Astrocyte (in vitro differentiated cells and primary cell): ENCODE results near the gene PRKAR1A. TPM values are rescaled to one million over a fixed set of nuclear protein-coding genes. Genes with fewer than 3 reads are reported as not detected.

Source experiments
- DNase-seq: peaks from one replicate; pipeline ENCODE4 v3.0.0-alpha.2; 2010; ENCODE audit warnings: low read depth
- FAIRE-seq: peaks from 2 replicates; lab custom pipeline; 2011; peaks lifted over from hg19 to GRCh38; lab: Jason Lieb, UNC
- H2AFZ ChIP-seq: 2 replicates; pipeline ENCODE4 v1.6.0; 2012; ENCODE audit warnings: low read depth, low read length, inconsistent platforms
- H3K27ac ChIP-seq: 2 replicates; pipeline ENCODE4 v1.5.1; 2011; ENCODE audit warnings: low read depth, low read length, inconsistent platforms
- H3K27me3 ChIP-seq: 2 replicates; pipeline ENCODE4 v1.6.0; 2011; ENCODE audit warnings: low read length, inconsistent platforms; ENCODE audit not compliant: insufficient read depth
- H3K36me3 ChIP-seq: 2 replicates; pipeline ENCODE4 v1.5.1; 2011; ENCODE audit warnings: low read length, inconsistent platforms; ENCODE audit not compliant: insufficient read depth
- H3K4me1 ChIP-seq: 2 replicates; pipeline ENCODE4 v1.5.1; 2011; ENCODE audit warnings: low read length, inconsistent platforms; ENCODE audit not compliant: insufficient read depth
- H3K4me2 ChIP-seq: 2 replicates; pipeline ENCODE4 v1.6.0; 2012; ENCODE audit warnings: low read length, inconsistent platforms
- H3K4me3 ChIP-seq: 2 replicates; pipeline ENCODE4 v1.5.1; 2011; ENCODE audit warnings: low read depth, mild to moderate bottlenecking, low read length, inconsistent platforms; ENCODE audit not compliant: insufficient read depth
- H3K79me2 ChIP-seq: 2 replicates; pipeline ENCODE4 v1.6.0; 2012; ENCODE audit warnings: mild to moderate bottlenecking, low read length, inconsistent platforms; ENCODE audit not compliant: insufficient read depth
- H3K9ac ChIP-seq: 2 replicates; pipeline ENCODE4 v1.6.0; 2012; ENCODE audit warnings: mild to moderate bottlenecking, low read length, inconsistent platforms
- H3K9me3 ChIP-seq: 2 replicates; pipeline ENCODE4 v1.5.1; 2012; ENCODE audit warnings: low read depth, mild to moderate bottlenecking, low read length, inconsistent platforms; ENCODE audit not compliant: insufficient read depth
- H4K20me1 ChIP-seq: 2 replicates; pipeline ENCODE4 v1.6.0; 2012; ENCODE audit warnings: low read length, inconsistent platforms; ENCODE audit not compliant: insufficient read depth
- H3K27ac Mint-ChIP-seq: one replicate; pipeline ENCODE4 v1.8.0; 2021; ENCODE audit warnings: mild to moderate bottlenecking, mixed read lengths; ENCODE audit not compliant: unreplicated experiment
- H3K27me3 Mint-ChIP-seq: one replicate; pipeline ENCODE4 v1.8.0; 2021; ENCODE audit warnings: low read depth, mixed read lengths; ENCODE audit not compliant: unreplicated experiment
- H3K36me3 Mint-ChIP-seq: one replicate; pipeline ENCODE4 v1.8.0; 2021; ENCODE audit warnings: low read depth, mixed read lengths; ENCODE audit not compliant: unreplicated experiment
- H3K4me1 Mint-ChIP-seq: one replicate; pipeline ENCODE4 v1.8.0; 2021; ENCODE audit warnings: low read depth, mixed read lengths; ENCODE audit not compliant: unreplicated experiment
- H3K4me3 Mint-ChIP-seq: one replicate; pipeline ENCODE4 v1.8.0; 2021; ENCODE audit warnings: mild to moderate bottlenecking, moderate library complexity, mixed read lengths; ENCODE audit not compliant: unreplicated experiment
- H3K9me3 Mint-ChIP-seq: one replicate; pipeline ENCODE4 v1.8.0; 2021; ENCODE audit warnings: mild to moderate bottlenecking, mixed read lengths; ENCODE audit not compliant: unreplicated experiment
- CTCF ChIP-seq: IDR thresholded peaks from 2 replicates; pipeline ENCODE4 v1.5.1; 2011; ENCODE audit warnings: low read depth, mild to moderate bottlenecking, inconsistent platforms, low read length, moderate library complexity; ENCODE audit not compliant: insufficient read depth
- EZH2 ChIP-seq: IDR thresholded peaks from 2 replicates; pipeline ENCODE4 v1.6.1; 2012; ENCODE audit warnings: mild to moderate bottlenecking, low read length, inconsistent platforms; ENCODE audit not compliant: insufficient read depth
- total RNA-seq: library from RNA; stranded (reverse); gene quantifications from 2 replicates; pipeline ENCODE4 v1.2.1, GENCODE V29; 2021

PRKAR1A gene
- total RNA-seq, 1 donor from 2014 or later = 235 TPM

DNA sequence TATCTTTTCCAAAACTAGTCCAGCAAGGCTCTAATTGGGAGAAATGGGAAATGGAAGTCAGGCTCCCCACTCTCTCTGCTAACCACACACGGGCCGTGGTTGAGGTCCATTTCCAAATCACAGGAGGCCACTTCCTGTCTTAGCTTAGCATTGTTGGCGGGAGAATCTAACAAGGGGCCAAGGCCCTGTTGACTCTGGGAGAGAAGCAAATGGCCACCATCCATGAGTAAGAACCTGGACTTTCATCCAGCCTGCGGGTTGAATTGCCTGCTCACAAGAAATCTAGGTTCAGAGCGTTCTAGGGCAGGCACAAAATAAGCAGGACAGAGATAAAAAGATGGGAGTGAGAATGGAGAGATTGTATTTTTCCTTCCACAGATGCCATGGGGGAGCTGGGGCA is 83.3 kb downstream of the PRKAR1A start:
- Histone ChIP-seq H3K36me3 (no peaks in the 10 kb centered on the region), H3K27me3 (peaks cover 25% of the 10 kb centered on the region), H3K27ac (no peak overlapping the region), H2AFZ (no peak overlapping the region), H4K20me1 (no peaks in the 10 kb centered on the region), H3K4me3 (no peak overlapping the region), H3K9ac (no peak overlapping the region), H3K4me2 (no peak overlapping the region), H3K4me1 (peaks cover under 1% of the 10 kb centered on the region), H3K9me3 (no peaks in the 10 kb centered on the region), H3K79me2 (no peaks in the 10 kb centered on the region)
- no peak overlapping the region for H3K27ac Mint-ChIP-seq
- H3K27me3 Mint-ChIP-seq = peaks cover 45% of the 10 kb centered on the region
- H3K4me1 Mint-ChIP-seq = peaks cover 12% of the 10 kb centered on the region
- H3K4me3 Mint-ChIP-seq = no peak overlapping the region
- TF ChIP-seq CTCF (no peak), EZH2 (no peak)
- FAIRE-seq (no peak), DNase-seq (no peak)
- H3K36me3 Mint-ChIP-seq = no peaks in the 10 kb centered on the region
- H3K9me3 Mint-ChIP-seq = peaks cover 3% of the 10 kb centered on the region

GRCh38 chr17:68595986-68596385 is 83.8 kb downstream of the PRKAR1A start:
- Mint-ChIP-seq H3K4me1 (peaks cover 12% of the 10 kb centered on the region), H3K27ac (no peak overlapping the region), H3K4me3 (no peak overlapping the region), H3K36me3 (no peaks in the 10 kb centered on the region), H3K27me3 (peaks cover 43% of the 10 kb centered on the region), H3K9me3 (peaks cover 3% of the 10 kb centered on the region)
- no peak for FAIRE-seq
- Histone ChIP-seq H3K9ac (no peak overlapping the region), H3K9me3 (no peaks in the 10 kb centered on the region), H3K4me1 (peaks cover 2% of the 10 kb centered on the region), H3K4me3 (no peak overlapping the region), H4K20me1 (no peaks in the 10 kb centered on the region), H3K4me2 (no peak overlapping the region), H2AFZ (no peak overlapping the region), H3K27me3 (peaks cover 27% of the 10 kb centered on the region), H3K79me2 (no peaks in the 10 kb centered on the region), H3K36me3 (no peaks in the 10 kb centered on the region), H3K27ac (no peak overlapping the region)
- DNase-seq = no peak
- no peak for TF ChIP-seq EZH2
- no peak for TF ChIP-seq CTCF

- no peak overlapping the region for H3K27ac ChIP-seq
- no peaks in the 10 kb centered on the region for H3K9me3 ChIP-seq
- Mint-ChIP-seq H3K36me3 (no peaks in the 10 kb centered on the region), H3K27ac (no peak overlapping the region), H3K27me3 (peaks cover 43% of the 10 kb centered on the region), H3K4me3 (no peak overlapping the region), H3K9me3 (peaks cover 3% of the 10 kb centered on the region), H3K4me1 (peaks cover 12% of the 10 kb centered on the region)
- H3K9ac ChIP-seq = no peak overlapping the region
- H3K4me1 ChIP-seq = peaks cover 2% of the 10 kb centered on the region
- H3K4me3 ChIP-seq = no peak overlapping the region
- TF ChIP-seq EZH2 (no peak), CTCF (no peak)
- H3K79me2 ChIP-seq = no peaks in the 10 kb centered on the region
- no peak overlapping the region for H2AFZ ChIP-seq
- FAIRE-seq = no peak
- peaks cover 27% of the 10 kb centered on the region for H3K27me3 ChIP-seq
- no peak for DNase-seq
- H3K4me2 ChIP-seq = no peak overlapping the region
- no peaks in the 10 kb centered on the region for H4K20me1 ChIP-seq
- H3K36me3 ChIP-seq = no peaks in the 10 kb centered on the region
These were observed 84.2 kb downstream of the PRKAR1A start for GRCh38 chr17:68596411-68596945.
